Mammary epithelial cell (primary cell): ENCODE measurements around the gene SOX1.

Experiments used
- EZH2 ChIP-seq: IDR thresholded peaks from 2 replicates; pipeline ENCODE4 v1.6.1; 2012; ENCODE audit warnings: low read length, inconsistent platforms, borderline replicate concordance
- TF ChIP-seq, protein P1 (sequence below), 2 donors: IDR thresholded peaks in 1 of 2; conservative IDR thresholded peaks in 1 of 2; 2 replicates each; pipeline ENCODE4 v1.5.1; 2011 to 2012; ENCODE audit warnings: inconsistent platforms in 2 of 2, low read length in 2 of 2, mild to moderate bottlenecking in 2 of 2, control low read depth in 1 of 2, low read depth in 1 of 2; ENCODE audit not compliant: insufficient read depth in 1 of 2; ENCODE audit errors: extremely low read depth in 1 of 2

DNA sequence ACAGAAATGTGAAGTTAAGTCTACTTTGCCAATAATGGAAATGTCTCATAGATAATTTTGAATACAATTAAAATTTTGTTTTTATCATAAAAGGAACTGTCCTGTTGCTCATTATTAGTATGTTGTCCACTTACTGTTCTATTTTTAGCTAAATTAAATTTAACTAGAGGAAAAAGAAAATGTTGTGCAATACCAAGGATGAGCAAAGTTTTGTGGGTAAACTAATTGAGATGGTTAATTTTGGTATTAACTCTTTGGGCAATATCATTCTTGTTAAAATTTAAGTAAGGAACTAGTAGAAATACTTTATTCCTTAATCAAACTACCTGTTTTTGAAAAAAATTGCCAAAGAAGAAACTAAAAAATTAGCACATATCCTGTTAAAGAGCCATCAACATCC, 43.5 kb downstream of the SOX1 start:
- TF ChIP-seq, protein P1, sequence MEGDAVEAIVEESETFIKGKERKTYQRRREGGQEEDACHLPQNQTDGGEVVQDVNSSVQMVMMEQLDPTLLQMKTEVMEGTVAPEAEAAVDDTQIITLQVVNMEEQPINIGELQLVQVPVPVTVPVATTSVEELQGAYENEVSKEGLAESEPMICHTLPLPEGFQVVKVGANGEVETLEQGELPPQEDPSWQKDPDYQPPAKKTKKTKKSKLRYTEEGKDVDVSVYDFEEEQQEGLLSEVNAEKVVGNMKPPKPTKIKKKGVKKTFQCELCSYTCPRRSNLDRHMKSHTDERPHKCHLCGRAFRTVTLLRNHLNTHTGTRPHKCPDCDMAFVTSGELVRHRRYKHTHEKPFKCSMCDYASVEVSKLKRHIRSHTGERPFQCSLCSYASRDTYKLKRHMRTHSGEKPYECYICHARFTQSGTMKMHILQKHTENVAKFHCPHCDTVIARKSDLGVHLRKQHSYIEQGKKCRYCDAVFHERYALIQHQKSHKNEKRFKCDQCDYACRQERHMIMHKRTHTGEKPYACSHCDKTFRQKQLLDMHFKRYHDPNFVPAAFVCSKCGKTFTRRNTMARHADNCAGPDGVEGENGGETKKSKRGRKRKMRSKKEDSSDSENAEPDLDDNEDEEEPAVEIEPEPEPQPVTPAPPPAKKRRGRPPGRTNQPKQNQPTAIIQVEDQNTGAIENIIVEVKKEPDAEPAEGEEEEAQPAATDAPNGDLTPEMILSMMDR (conservative IDR thresholded peaks at IDR 0.05 in 1 of 2, IDR thresholded peaks at IDR 0.05 in 1 of 2; ENCODE audit: extremely low read depth in 1 of 2, insufficient read depth in 1 of 2, low read depth in 1 of 2, low read length in 2 of 2): no peak
- no peak for TF ChIP-seq EZH2
